Measurements from ENCODE around the gene CTDP1.

DNA sequence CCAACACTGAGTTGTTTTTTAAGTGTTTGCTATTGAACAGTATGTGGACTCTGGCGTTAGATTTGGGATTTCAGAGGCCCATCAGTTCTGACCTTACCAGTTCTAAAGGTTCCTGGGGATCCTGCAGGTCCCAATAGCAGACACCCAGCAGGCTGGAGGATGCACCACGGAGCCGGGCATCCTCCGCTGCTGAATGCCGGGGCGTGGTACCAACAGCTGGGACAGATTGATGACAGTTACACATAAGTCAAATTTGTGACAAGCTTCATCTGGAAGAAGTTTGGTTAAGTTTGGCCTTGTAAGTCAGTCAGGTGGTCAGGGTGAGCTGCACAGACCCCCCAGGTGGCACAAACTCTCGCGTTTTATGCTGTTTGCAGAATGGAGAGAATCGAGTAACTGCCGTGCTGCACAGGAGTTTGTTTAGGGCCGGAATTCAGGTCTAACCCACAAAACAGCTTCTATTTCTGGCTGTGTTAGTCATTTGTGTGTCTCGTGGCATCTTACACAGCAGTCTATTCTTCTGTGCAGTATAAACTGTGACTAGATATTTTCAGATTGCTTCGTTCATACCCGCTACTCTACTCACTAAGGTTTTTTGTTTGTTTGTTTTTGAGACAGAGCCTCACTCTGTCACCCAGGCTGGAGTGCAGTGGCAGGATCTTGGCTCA lies 19.2 kb downstream of the CTDP1 start:
- TF ChIP-seq, protein P1, sequence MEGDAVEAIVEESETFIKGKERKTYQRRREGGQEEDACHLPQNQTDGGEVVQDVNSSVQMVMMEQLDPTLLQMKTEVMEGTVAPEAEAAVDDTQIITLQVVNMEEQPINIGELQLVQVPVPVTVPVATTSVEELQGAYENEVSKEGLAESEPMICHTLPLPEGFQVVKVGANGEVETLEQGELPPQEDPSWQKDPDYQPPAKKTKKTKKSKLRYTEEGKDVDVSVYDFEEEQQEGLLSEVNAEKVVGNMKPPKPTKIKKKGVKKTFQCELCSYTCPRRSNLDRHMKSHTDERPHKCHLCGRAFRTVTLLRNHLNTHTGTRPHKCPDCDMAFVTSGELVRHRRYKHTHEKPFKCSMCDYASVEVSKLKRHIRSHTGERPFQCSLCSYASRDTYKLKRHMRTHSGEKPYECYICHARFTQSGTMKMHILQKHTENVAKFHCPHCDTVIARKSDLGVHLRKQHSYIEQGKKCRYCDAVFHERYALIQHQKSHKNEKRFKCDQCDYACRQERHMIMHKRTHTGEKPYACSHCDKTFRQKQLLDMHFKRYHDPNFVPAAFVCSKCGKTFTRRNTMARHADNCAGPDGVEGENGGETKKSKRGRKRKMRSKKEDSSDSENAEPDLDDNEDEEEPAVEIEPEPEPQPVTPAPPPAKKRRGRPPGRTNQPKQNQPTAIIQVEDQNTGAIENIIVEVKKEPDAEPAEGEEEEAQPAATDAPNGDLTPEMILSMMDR (IDR thresholded peaks at IDR 0.05): no peak
- TF ChIP-seq POLR2A (IDR thresholded peaks at IDR 0.05): no peak
